Right lobe of liver (tissue), 6 donors: ENCODE data around the gene CPE. TPM values are rescaled to one million over a fixed set of nuclear protein-coding genes. Genes with fewer than 3 reads are reported as not detected.

Experiments
- ATAC-seq, 4 donors: fragments of 200-7000 bp; cut with Tn5 transposase; one replicate each; pipeline ENCODE4 v1.9.1; 2020; ENCODE audit warnings: mild to moderate bottlenecking in 4 of 4, moderate library complexity in 4 of 4
- DNase-seq, 3 donors: peaks; one replicate each; pipeline ENCODE4 v3.0.0-alpha.2; 2020
- H3K27ac ChIP-seq, 3 donors: fragments of 200-600 bp; one replicate each; pipeline ENCODE4 v1.8.0; 2022
- H3K27me3 ChIP-seq, 2 donors: fragments of 200-600 bp; one replicate each; pipeline ENCODE4 v1.8.0; 2022
- H3K36me3 ChIP-seq, 4 donors: fragments of 200-600 bp; sonication (generic) in 1 of 4; one replicate each; pipeline versions ENCODE4 v1.5.1 to v1.8.0; 2017 to 2022; ENCODE audit warnings: control low read depth in 1 of 4
- H3K4me1 ChIP-seq, 4 donors: fragments of 200-600 bp; sonication (generic) in 1 of 4; one replicate each; pipeline versions ENCODE4 v1.5.1 to v1.8.0; 2017 to 2022; ENCODE audit warnings: control low read depth in 1 of 4
- H3K4me3 ChIP-seq, 3 donors: fragments of 200-600 bp; one replicate each; pipeline ENCODE4 v1.8.0; 2022
- H3K9me3 ChIP-seq, 4 donors: fragments of 200-600 bp; sonication (generic) in 1 of 4; one replicate each; pipeline versions ENCODE4 v1.5.1 to v1.8.0; 2017 to 2022; ENCODE audit warnings: control low read depth in 1 of 4
- POLR2A ChIP-seq: fragments of 450-650 bp; IDR thresholded peaks from one replicate; pipeline ENCODE4 v1.6.1; 2017; ENCODE audit warnings: antibody characterized with exemption, mild to moderate bottlenecking
- WGBS: methylation state at CpG from one replicate; pipeline ENCODE4 v1.1.6; 2018; ENCODE audit warnings: low coverage, low lambda C conversion rate; ENCODE audit not compliant: insufficient coverage; ENCODE audit errors: missing lambda C conversion rate; 5-methylcytosine and 5-hydroxymethylcytosine counted together
- intact Hi-C, 2 donors: fragments of 100-400 bp; cut with DNase I; formaldehyde crosslinking; loops; one replicate each; pipeline versions ENCODE4 v1.11.2 to v1.14.1; 2022
- total RNA-seq, 6 experiments: library from RNA; depleted of rRNA in 2 of 6; stranded (reverse); fragments of >200 nt in 2 of 6; fragmentation: NEBNext Ultra II Directional in 3 of 6; extraction: Animal tissue kit (Norgen Biotek cat#: 25700) in 3 of 6; gene quantifications; one replicate each; pipeline versions ENCODE4 v1.1.0 to v1.2.4, GENCODE V29; 2016 to 2023
- TF ChIP-seq, protein P1 (sequence below), 4 donors: fragments of 200-600 bp in 3 of 4; fragments of 450-650 bp in 1 of 4; IDR thresholded peaks; one replicate each; pipeline versions ENCODE4 v1.5.1 to v1.8.0; 2016 to 2022; ENCODE audit warnings: antibody characterized with exemption in 4 of 4, mild to moderate bottlenecking in 2 of 4
- donor health status: DM: no; HTN: yes; CAD: no.
- donor health status: DM: no; HTN: no; CAD: no.
- donor health status: DM: no; HTN: no; CAD: no.
- donor health status: DM: no; HTN: yes; CAD: no.
- donor health status: DM: no; HTN: yes; CAD: no.

The CPE gene
- total RNA-seq, 6 experiments from 2014 or later: 4.2 to 17.3 (median 9.4) TPM

DNA sequence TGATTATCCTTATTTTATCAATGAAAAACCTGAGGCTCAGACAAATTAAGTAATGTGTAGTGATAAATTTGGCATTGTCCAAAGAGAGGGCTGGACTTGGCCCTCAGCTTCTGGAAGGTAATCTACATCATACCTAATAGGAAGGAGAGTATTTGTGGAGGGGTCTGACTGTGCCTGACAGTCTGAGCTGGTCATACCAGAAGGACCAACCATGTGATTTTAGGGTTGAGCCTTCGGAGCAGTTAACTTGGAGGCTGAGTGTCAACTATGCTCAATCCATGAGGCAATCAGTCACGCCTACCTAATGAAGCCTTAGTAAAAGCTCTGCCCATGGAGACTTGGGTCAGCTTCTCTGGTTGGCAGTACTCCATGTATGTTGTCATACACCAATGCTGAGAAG is 136.4 kb downstream of the CPE start:
- H3K4me1 ChIP-seq: peaks cover 0 to 9% (median 4%) of the 10 kb centered on the region in 4 donors
- intact Hi-C loops: no loop called here
- no peaks in the 10 kb centered on the region for H3K27me3 ChIP-seq
- ATAC-seq (no peak), DNase-seq (no peak)
- 83% methylated on average over 1 of the region's 2 CpGs for WGBS
- no peak overlapping the region for H3K4me3 ChIP-seq
- H3K9me3 ChIP-seq: no peaks in the 10 kb centered on the region
- H3K27ac ChIP-seq: no peak overlapping the region
- no peaks in the 10 kb centered on the region for H3K36me3 ChIP-seq
- no peak for TF ChIP-seq POLR2A
- TF ChIP-seq, protein P1, sequence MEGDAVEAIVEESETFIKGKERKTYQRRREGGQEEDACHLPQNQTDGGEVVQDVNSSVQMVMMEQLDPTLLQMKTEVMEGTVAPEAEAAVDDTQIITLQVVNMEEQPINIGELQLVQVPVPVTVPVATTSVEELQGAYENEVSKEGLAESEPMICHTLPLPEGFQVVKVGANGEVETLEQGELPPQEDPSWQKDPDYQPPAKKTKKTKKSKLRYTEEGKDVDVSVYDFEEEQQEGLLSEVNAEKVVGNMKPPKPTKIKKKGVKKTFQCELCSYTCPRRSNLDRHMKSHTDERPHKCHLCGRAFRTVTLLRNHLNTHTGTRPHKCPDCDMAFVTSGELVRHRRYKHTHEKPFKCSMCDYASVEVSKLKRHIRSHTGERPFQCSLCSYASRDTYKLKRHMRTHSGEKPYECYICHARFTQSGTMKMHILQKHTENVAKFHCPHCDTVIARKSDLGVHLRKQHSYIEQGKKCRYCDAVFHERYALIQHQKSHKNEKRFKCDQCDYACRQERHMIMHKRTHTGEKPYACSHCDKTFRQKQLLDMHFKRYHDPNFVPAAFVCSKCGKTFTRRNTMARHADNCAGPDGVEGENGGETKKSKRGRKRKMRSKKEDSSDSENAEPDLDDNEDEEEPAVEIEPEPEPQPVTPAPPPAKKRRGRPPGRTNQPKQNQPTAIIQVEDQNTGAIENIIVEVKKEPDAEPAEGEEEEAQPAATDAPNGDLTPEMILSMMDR (IDR thresholded peaks at IDR 0.05): no peak

DNA sequence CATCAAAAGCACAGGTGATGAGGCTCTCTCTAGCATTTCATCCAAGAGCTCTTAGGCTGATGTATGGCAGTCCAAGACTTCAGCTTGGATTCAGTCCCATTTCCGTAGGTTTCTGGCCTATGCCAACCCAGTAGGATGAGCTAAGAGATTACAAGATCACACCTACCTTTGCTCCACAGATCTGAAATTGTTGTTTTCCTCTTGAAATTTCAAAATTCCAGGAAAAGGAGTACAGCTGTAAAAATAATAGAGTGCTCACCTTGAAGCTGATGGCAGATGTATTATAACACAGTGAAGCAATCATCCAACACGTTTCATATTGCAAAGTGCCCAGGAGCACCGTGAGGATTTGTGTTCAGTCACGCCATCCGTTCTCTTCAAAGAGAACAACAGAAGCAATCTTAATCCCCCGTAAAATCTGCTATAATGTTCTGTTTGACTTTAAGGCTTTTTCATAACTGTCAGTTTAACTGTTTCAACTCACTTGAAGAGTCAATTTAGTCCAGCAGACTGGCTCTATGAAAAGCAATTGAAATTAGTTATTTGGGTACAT is 137.5 kb downstream of the CPE start:
- intact Hi-C loops: no loop called here
- 68% methylated on average over 6 of the region's 6 CpGs for WGBS
- no peak for ATAC-seq
- DNase-seq: no peak
- Histone ChIP-seq H3K4me1 (peaks cover 0 to 9% (median 4%) of the 10 kb centered on the region in 4 donors), H3K27me3 (no peaks in the 10 kb centered on the region), H3K9me3 (no peaks in the 10 kb centered on the region), H3K4me3 (no peak overlapping the region), H3K27ac (no peak overlapping the region), H3K36me3 (no peaks in the 10 kb centered on the region)
- TF ChIP-seq POLR2A: no peak
- TF ChIP-seq, protein P1 (IDR thresholded peaks at IDR 0.05): no peak

DNA sequence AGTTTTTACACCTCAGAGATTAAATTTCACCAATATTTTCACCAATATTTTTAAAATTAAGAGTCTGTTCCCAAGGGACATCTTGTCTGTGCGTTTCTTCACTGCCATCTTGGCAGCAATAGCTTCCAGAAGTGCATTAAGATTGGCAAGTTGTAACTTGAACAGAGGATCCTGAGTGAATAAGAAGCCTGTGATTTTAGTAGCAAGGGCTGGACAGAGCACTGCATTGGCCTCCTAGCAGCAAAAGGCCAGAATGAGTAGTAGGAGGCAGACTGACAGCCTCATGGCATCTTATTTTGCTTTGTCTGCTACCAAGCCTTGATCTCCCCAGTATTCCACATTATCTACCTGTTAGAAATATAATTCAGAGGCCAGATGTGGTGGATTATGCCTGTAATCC is 138.4 kb downstream of the CPE start:
- TF ChIP-seq, protein P1 (IDR thresholded peaks at IDR 0.05): no peak
- Histone ChIP-seq H3K4me3 (no peak overlapping the region), H3K27ac (no peak overlapping the region), H3K4me1 (peaks cover 0 to 9% (median 4%) of the 10 kb centered on the region in 4 donors), H3K36me3 (no peaks in the 10 kb centered on the region), H3K27me3 (no peaks in the 10 kb centered on the region), H3K9me3 (no peaks in the 10 kb centered on the region)
- DNase-seq (no peak), ATAC-seq (no peak)
- 81% methylated on average over 1 of the region's 1 CpG for WGBS
- intact Hi-C loops: no loop called here

DNA sequence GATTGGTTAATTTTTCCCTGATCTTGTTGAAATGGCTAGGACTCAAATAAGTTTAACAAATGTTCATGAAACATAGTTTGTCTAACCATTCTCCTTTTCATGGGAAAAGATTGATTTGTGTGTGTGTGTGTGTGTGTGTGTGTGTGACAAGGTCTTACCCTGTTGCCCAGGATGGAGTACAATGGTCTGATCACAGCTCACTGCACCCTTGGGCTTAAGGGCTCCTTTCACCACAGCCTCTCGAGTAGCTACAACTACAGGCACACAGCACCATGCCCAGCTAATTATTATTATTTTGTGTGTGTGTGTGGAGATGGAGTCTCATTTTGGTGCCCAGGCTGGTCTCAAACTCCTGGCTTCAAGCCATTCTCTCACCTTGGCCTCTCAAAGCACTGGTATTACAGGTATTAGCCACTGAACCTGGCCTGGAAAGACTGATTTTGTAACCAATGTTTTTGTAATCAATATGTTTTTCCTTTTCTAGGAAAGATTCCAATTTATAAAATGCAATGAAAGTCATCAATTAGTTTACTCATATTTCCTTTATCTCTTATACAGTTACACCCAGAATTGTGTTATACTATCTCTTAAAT is 139.3 kb downstream of the CPE start:
- TF ChIP-seq POLR2A: no peak
- TF ChIP-seq, protein P1 (IDR thresholded peaks at IDR 0.05): no peak
- Histone ChIP-seq H3K36me3 (no peaks in the 10 kb centered on the region), H3K27ac (no peak overlapping the region), H3K27me3 (no peaks in the 10 kb centered on the region), H3K4me3 (no peak overlapping the region), H3K4me1 (peaks cover 0 to 9% (median 4%) of the 10 kb centered on the region in 4 donors), H3K9me3 (no peaks in the 10 kb centered on the region)
- intact Hi-C loops: no loop called here
- ATAC-seq (peak; percentile 56 to 84 (median 76)), DNase-seq (peak in 1 of 3 donors; percentile 47)
- 33% methylated on average over 1 of the region's 1 CpG for WGBS
